Gastrocnemius medialis (tissue), 4 donors: ENCODE results near the gene PAGE1. TPM values are rescaled to one million over a fixed set of nuclear protein-coding genes. Genes with fewer than 3 reads are reported as not detected.
A peak's percentile ranks its signal among the peaks of the same experiment; 100 is the strongest.
"Not testable (repeated sequence)": the region's sequence is repeated elsewhere in the genome, so short reads cannot be mapped to it uniquely, and the experiment has no call there.

Source experiments
- ATAC-seq, 2 donors: fragments of 150-250 bp; one replicate each; pipeline ENCODE4 v1.9.1; 2016
- DNase-seq, 2 donors: peaks; one replicate each; pipeline ENCODE4 v3.0.0-alpha.2; 2019
- H3K27ac ChIP-seq, 4 donors: fragments of 200-600 bp; sonication (generic); 1 replicate in 1 of 4; 2 replicates in 3 of 4; pipeline ENCODE4 v1.5.1; 2016 to 2018; ENCODE audit warnings: mild to moderate bottlenecking in 2 of 4, moderate library complexity in 1 of 4
- H3K27me3 ChIP-seq, 3 donors: fragments of 200-600 bp; sonication (generic) in 2 of 3; 1 replicate in 1 of 3; 2 replicates in 2 of 3; pipeline versions ENCODE4 v1.5.1 to v1.6.0; 2016 to 2019; ENCODE audit warnings: mild to moderate bottlenecking in 1 of 3, moderate library complexity in 1 of 3
- H3K36me3 ChIP-seq, 2 donors: fragments of 200-600 bp; sonication (generic) in 1 of 2; one replicate each; pipeline ENCODE4 v1.5.1; 2017 to 2018
- H3K4me1 ChIP-seq, 2 donors: fragments of 200-600 bp; sonication (generic) in 1 of 2; one replicate each; pipeline ENCODE4 v1.5.1; 2016 to 2017; ENCODE audit warnings: mild to moderate bottlenecking in 2 of 2
- H3K4me3 ChIP-seq, 4 donors: fragments of 200-600 bp; sonication (generic) in 3 of 4; 1 replicate in 1 of 4; 2 replicates in 3 of 4; pipeline ENCODE4 v1.5.1; 2016 to 2019; ENCODE audit warnings: mild to moderate bottlenecking in 2 of 4
- H3K9me3 ChIP-seq, 3 donors: fragments of 200-600 bp; sonication (generic) in 2 of 3; 1 replicate in 1 of 3; 2 replicates in 2 of 3; pipeline ENCODE4 v1.5.1; 2016 to 2019
- CTCF ChIP-seq, 5 experiments: fragments of 450-650 bp in 3 of 5; fragments of 200-600 bp in 2 of 5; sonication (generic) in 2 of 5; IDR thresholded peaks in 4 of 5; conservative IDR thresholded peaks in 1 of 5; 1 replicate in 4 of 5; 2 replicates in 1 of 5; pipeline ENCODE4 v1.5.1; 2016 to 2019; ENCODE audit warnings: antibody characterized with exemption in 5 of 5, mild to moderate bottlenecking in 3 of 5, moderate library complexity in 3 of 5
- POLR2A ChIP-seq, 2 donors: fragments of 450-650 bp; IDR thresholded peaks; one replicate each; pipeline ENCODE4 v1.6.1; 2017; ENCODE audit warnings: antibody characterized with exemption in 2 of 2, mild to moderate bottlenecking in 2 of 2, moderate library complexity in 2 of 2
- in situ Hi-C, 4 donors: fragments of 200-750 bp; cut with MboI; loops; one replicate each; pipeline versions ENCODE4 v1.15.0 to v1.8.0; 2017; ENCODE audit warnings: low sequenced_read_pairs in 4 of 4
- intact Hi-C: fragments of 100-400 bp; cut with DNase I; formaldehyde crosslinking; loops from one replicate; pipeline ENCODE4 v1.15.1; 2023; ENCODE audit warnings: low total_unique reads
- total RNA-seq, 4 donors: library from RNA; depleted of rRNA; stranded (reverse); fragments of >200 nt; gene quantifications; one replicate each; pipeline versions ENCODE4 v1.1.0 to v1.2.3, GENCODE V29; 2016

PAGE1 gene
- total RNA-seq, 4 donors from 2014 or later, result not detected

DNA sequence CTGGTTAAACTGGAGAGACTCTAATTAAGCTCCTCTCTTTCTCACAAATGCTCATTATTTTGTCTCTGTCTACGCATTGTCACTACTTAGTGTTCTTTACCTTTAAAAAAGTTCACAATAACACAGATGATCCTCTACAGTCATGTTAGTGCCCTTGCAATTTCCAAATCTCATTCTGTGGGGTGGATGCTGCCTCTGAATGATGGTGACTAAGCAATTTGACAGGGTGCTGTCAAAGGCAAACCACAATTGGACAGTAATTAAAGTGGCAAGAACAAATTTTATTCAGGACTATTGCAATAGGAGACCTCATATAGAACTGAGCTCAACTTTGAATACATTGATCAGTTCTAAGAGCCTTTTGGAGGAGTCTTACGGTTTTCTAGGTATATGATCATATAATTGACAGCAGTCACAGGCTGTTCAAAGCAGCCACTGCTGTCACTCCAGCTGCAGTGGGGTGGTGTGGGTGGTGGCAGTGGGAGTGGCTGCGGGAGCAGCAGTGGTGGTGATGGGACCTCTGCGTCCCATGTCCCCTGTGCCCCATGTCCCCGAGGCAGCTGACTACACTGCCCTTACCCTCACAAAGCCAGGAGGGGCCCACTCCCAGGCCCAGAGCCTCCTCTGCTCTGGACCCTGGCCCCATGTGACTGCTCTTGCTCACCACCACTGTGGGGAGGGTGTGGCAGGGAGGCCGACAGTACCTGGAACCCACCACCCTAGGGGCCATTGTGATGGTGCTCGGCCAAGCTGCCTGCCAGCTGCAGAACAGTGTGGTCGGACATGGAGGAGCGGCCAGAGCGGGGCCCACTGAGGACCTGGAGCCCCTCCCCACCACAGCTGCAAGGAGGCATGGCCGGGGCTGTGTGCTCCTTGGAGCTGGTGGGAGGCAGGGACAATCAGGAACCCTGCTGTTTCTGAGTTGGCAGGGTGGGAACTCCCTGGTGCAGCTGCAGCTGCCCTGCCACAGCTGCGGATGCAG, 30.4 kb upstream of the PAGE1 start:
- Histone ChIP-seq H3K36me3 (no peaks in the 10 kb centered on the region), H3K9me3 (no peaks in the 10 kb centered on the region), H3K4me3 (peak overlapping the region; percentile 31 to 53 (median 40)), H3K4me1 (no peaks in the 10 kb centered on the region), H3K27me3 (no peaks in the 10 kb centered on the region), H3K27ac (peak overlapping the region; percentile 79 to 88 (median 84))
- intact Hi-C loops (no loop called here), in situ Hi-C loops (no loop called here)
- TF ChIP-seq POLR2A (IDR thresholded peaks at IDR 0.05) (peak in 1 of 2 donors; percentile 30), CTCF (IDR thresholded peaks at IDR 0.05 in 4 of 5, conservative IDR thresholded peaks at IDR 0.05 in 1 of 5) (no peak)
- peak; percentile 84 to 88 for ATAC-seq
- peak in 1 of 2 donors; percentile 56 for DNase-seq

- ATAC-seq, result peak; percentile 75
- peak overlapping the region; percentile 31 to 53 (median 40) for H3K4me3 ChIP-seq
- peak in 1 of 2 donors; percentile 55 for DNase-seq
- in situ Hi-C loops, result no loop called here
- peak overlapping the region; percentile 79 to 88 (median 84) for H3K27ac ChIP-seq
- H3K4me1 ChIP-seq, result no peaks in the 10 kb centered on the region
- no peak for TF ChIP-seq CTCF (IDR thresholded peaks at IDR 0.05 in 4 of 5, conservative IDR thresholded peaks at IDR 0.05 in 1 of 5)
- TF ChIP-seq POLR2A (IDR thresholded peaks at IDR 0.05), result peak; percentile 49 to 51
- H3K9me3 ChIP-seq, result no peaks in the 10 kb centered on the region
- H3K27me3 ChIP-seq, result no peaks in the 10 kb centered on the region
- H3K36me3 ChIP-seq, result no peaks in the 10 kb centered on the region
- intact Hi-C loops, result no loop called here
Observed at GRCh38 chrX:49725401-49725800, 29.6 kb upstream of the PAGE1 start.

DNA sequence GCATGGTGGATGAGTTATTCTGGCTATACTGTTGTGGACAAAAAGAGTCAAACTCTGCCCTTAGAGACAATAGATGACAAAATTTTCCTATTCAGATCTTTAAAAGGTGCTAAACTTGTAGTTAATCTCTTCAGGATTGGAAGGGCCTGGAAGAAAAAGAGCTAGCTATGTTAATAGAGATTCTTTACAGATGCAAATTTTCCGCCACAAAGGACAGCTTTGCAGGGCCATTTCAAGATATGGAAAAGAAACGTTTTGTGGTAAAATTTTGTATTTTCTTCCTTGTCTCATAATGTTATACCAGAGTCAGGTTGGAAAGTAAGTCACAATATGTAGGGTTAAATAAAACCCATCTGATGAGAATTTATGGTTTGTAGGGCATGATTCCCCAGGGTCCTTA, 24.3 kb upstream of the PAGE1 start:
- H3K4me3 ChIP-seq, H3K4me1 ChIP-seq, ATAC-seq, H3K27me3 ChIP-seq, in situ Hi-C loops, H3K36me3 ChIP-seq, H3K9me3 ChIP-seq, DNase-seq, intact Hi-C loops, H3K27ac ChIP-seq: not testable (repeated sequence)

DNA sequence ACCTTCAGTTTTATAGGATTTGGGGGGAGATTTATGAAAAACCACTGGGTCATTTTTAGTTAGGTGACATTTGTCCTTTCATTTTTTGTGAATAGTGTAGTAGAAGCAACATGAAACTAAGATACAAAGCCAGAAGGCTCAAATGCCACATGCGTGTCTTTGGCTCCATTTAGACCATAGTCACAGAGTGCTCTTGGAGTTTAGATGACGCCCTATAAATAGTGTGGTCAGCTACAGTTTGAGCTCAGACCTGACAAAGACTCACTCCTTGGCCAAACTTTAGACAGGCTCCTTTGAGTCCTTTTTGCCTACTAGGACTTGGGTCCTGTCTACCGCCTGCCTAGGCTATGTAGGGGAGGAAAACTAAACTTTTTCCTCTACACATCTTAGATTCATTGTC, 16.8 kb upstream of the PAGE1 start:
- Histone ChIP-seq H3K4me1 (peaks cover 6 to 16% of the 10 kb centered on the region in 2 donors), H3K36me3 (no peaks in the 10 kb centered on the region), H3K27ac (peak overlapping the region; percentile 59 to 81 (median 74)), H3K9me3 (no peaks in the 10 kb centered on the region), H3K27me3 (peaks cover 0 to 3% (median 0%) of the 10 kb centered on the region in 3 donors), H3K4me3 (no peak overlapping the region)
- TF ChIP-seq CTCF (IDR thresholded peaks at IDR 0.05 in 4 of 5, conservative IDR thresholded peaks at IDR 0.05 in 1 of 5) (no peak), POLR2A (IDR thresholded peaks at IDR 0.05) (peak in 1 of 2 donors; percentile 36)
- in situ Hi-C loops (no loop called here), intact Hi-C loops (no loop called here)
- ATAC-seq (peak; percentile 93 to 96), DNase-seq (peak; percentile 10 to 31)

DNA sequence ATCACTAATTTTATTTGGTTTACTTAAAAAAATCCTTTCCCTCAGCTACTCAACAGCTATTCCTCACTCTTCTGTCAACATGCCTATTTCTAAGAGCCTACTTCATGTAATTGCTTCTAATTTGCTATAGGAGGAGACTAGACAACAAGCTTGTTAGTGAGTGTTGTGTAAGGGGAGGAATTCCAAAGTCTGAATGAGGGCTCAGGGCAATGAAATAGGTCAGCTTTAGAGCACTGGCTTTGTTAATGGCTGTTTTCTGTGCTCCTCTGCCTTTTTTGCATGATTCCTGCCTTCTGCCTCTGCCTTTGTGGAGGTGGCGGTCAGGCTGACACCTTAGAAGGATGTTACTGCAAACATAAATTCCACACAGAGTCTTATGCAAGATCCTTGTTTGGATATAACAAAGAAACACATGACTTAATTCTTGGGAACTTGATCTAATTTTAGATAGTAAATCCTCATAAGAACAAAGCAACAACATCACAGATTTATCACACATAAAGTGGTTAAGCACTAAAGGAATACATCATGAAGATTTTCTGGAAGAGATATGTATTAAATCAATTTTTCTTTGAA, 15.0 kb upstream of the PAGE1 start:
- H3K36me3 ChIP-seq, result no peaks in the 10 kb centered on the region
- peaks cover 0 to 3% (median 0%) of the 10 kb centered on the region in 3 donors for H3K27me3 ChIP-seq
- ATAC-seq (peak; percentile 50 to 58), DNase-seq (no peak)
- intact Hi-C loops, result no loop called here
- no peaks in the 10 kb centered on the region for H3K9me3 ChIP-seq
- TF ChIP-seq POLR2A (IDR thresholded peaks at IDR 0.05) (no peak), CTCF (IDR thresholded peaks at IDR 0.05 in 4 of 5, conservative IDR thresholded peaks at IDR 0.05 in 1 of 5) (no peak)
- peak overlapping the region; percentile 59 to 81 (median 74) for H3K27ac ChIP-seq
- in situ Hi-C loops, result no loop called here
- H3K4me1 ChIP-seq, result peaks cover 6 to 16% of the 10 kb centered on the region in 2 donors
- H3K4me3 ChIP-seq, result no peak overlapping the region
